Fibroblast of mammary gland (primary cell): ENCODE measurements around the gene JMJD6.
"Not testable (repeated sequence)": the region's sequence is repeated elsewhere in the genome, so short reads cannot be mapped to it uniquely, and the experiment has no call there.

ENCODE experiments used
- DNase-seq: peaks from one replicate; pipeline ENCODE4 v3.0.0-alpha.2; 2010; ENCODE audit warnings: low read depth
- H3K4me3 ChIP-seq: 2 replicates; pipeline ENCODE4 v1.5.1; 2011; ENCODE audit warnings: low read depth, mild to moderate bottlenecking, low read length, moderate library complexity; ENCODE audit not compliant: control insufficient read depth
- CTCF ChIP-seq: conservative IDR thresholded peaks from 2 replicates; pipeline ENCODE4 v1.5.1; 2011; ENCODE audit warnings: low read depth, low read length, inconsistent platforms; ENCODE audit not compliant: control insufficient read depth, insufficient read depth

Gene JMJD6

GRCh38 chr17:76742958-76743357 is 16.6 kb upstream of the JMJD6 start:
- DNase-seq: peak; percentile 46
- no peak for TF ChIP-seq CTCF
- no peak overlapping the region for H3K4me3 ChIP-seq

GRCh38 chr17:76740329-76741118 is 14.1 kb upstream of the JMJD6 start:
- DNase-seq: peak; percentile 42
- no peak for TF ChIP-seq CTCF
- H3K4me3 ChIP-seq: no peak overlapping the region

GRCh38 chr17:76739568-76740115 is 13.2 kb upstream of the JMJD6 start:
- DNase-seq, H3K4me3 ChIP-seq: not testable (repeated sequence)

GRCh38 chr17:76738468-76738850 is 12.1 kb upstream of the JMJD6 start:
- no peak for DNase-seq
- TF ChIP-seq CTCF: no peak
- peak overlapping the region; percentile 78 for H3K4me3 ChIP-seq

- TF ChIP-seq CTCF: no peak
- H3K4me3 ChIP-seq: peak within 1 kb of the TSS; percentile 81
- peak; percentile 90 for DNase-seq
These were observed 11.5 kb upstream of the JMJD6 start, which contains the start of gene MFSD11 for GRCh38 chr17:76737676-76738467. MFSD11 (plus strand) TSS chr17:76738119; CDS start chr17:76738353, 234 bp downstream.

- DNase-seq: peak; percentile 97
- H3K4me3 ChIP-seq: peak within 1 kb of the TSS; percentile 81
- TF ChIP-seq CTCF: no peak
These were observed 10.8 kb upstream of the JMJD6 start, which contains the start of gene SRSF2 for GRCh38 chr17:76737082-76737675. SRSF2 (minus strand) TSS chr17:76737331; CDS start chr17:76737160, 171 bp downstream.
